ENCODE results near the gene UGT1A8. TPM values are rescaled to one million over a fixed set of nuclear protein-coding genes. Genes with fewer than 3 reads are reported as not detected.

Gene UGT1A8
- total RNA-seq, 1 experiment from 2014 or later, result not detected

DNA sequence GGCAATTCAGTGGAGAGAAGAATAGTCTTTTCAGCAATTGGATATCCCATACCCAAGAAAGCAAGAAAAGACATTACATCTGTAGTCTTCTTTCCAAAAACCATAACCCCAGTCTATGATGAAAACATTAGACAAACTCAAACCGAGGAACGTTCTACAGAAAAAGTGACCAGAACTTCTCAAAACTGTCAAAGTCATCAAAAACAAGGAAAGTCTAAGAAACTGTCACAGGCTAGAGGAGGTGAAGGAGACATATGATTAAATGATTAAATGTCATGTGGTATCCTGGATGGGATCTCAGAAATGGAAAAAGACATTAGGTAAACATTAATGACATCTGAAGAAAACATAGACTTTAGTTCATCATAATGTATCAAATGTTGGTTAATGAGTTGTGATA lies 46.0 kb upstream of the UGT1A8 start:
- Histone ChIP-seq H2AFZ (ENCODE audit: low read depth, low read length, poor library complexity, severe bottlenecking) (no peak overlapping the region), H3K36me3 (ENCODE audit: control insufficient read depth in 1 of 2, insufficient read depth in 2 of 2, low read length in 2 of 2) (no peaks in the 10 kb centered on the region), H3K27me3 (ENCODE audit: insufficient read depth, low read length) (0 out of 2 replicates have a peak, but pooled peaks cover 2% of the 10 kb centered on the region), H3K4me2 (ENCODE audit: low read length) (no peak overlapping the region), H3K4me3 (replicated peaks in 1 of 2; ENCODE audit: low read depth in 1 of 2, low read length in 2 of 2) (no peak overlapping the region), H4K20me1 (ENCODE audit: insufficient read depth) (no peaks in the 10 kb centered on the region), H3K27ac (ENCODE audit: low read depth, low read length) (no peak overlapping the region), H3K9me3 (ENCODE audit: control insufficient read depth in 1 of 2, insufficient read depth in 1 of 2, low read depth in 1 of 2, low read length in 2 of 2) (no peaks in the 10 kb centered on the region), H3K9me2 (ENCODE audit: insufficient read depth) (no peaks in the 10 kb centered on the region), H3K9ac (ENCODE audit: low read length) (no peak overlapping the region), H3K4me1 (ENCODE audit: control insufficient read depth in 1 of 2, insufficient read depth in 2 of 2, low read length in 2 of 2) (no peaks in the 10 kb centered on the region), H3K79me2 (ENCODE audit: insufficient read depth, low read length) (no peaks in the 10 kb centered on the region)
- TF ChIP-seq CBX3 (IDR thresholded peaks at IDR 0.05; ENCODE audit: low read depth), result no peak
- no peak for TF ChIP-seq FOSL1 (IDR thresholded peaks at IDR 0.05; ENCODE audit: low read depth)
- no peak for TF ChIP-seq POLR2A (IDR thresholded peaks at IDR 0.05; ENCODE audit: borderline replicate concordance, extremely low read depth, insufficient read depth, insufficient read length)
- TF ChIP-seq ZNF274 (IDR thresholded peaks at IDR 0.05; ENCODE audit: low read depth, low read length), result no peak
- TF ChIP-seq POLR2AphosphoS5 (IDR thresholded peaks at IDR 0.05; ENCODE audit: low read depth, low read length), result no peak
- TF ChIP-seq SRF (IDR thresholded peaks at IDR 0.05; ENCODE audit: low read depth), result no peak
- no peak for TF ChIP-seq EGR1 (IDR thresholded peaks at IDR 0.05; ENCODE audit: low read depth)
- no peak for TF ChIP-seq EZH2phosphoT487 (IDR thresholded peaks at IDR 0.05; ENCODE audit: borderline replicate concordance)
- TF ChIP-seq REST (IDR thresholded peaks at IDR 0.05; ENCODE audit: low read depth), result no peak
- no peak for TF ChIP-seq CEBPB (IDR thresholded peaks at IDR 0.05; ENCODE audit: low read depth)
- TF ChIP-seq RAD21 (IDR thresholded peaks at IDR 0.05; ENCODE audit: low read depth), result no peak
- TF ChIP-seq, protein P1, sequence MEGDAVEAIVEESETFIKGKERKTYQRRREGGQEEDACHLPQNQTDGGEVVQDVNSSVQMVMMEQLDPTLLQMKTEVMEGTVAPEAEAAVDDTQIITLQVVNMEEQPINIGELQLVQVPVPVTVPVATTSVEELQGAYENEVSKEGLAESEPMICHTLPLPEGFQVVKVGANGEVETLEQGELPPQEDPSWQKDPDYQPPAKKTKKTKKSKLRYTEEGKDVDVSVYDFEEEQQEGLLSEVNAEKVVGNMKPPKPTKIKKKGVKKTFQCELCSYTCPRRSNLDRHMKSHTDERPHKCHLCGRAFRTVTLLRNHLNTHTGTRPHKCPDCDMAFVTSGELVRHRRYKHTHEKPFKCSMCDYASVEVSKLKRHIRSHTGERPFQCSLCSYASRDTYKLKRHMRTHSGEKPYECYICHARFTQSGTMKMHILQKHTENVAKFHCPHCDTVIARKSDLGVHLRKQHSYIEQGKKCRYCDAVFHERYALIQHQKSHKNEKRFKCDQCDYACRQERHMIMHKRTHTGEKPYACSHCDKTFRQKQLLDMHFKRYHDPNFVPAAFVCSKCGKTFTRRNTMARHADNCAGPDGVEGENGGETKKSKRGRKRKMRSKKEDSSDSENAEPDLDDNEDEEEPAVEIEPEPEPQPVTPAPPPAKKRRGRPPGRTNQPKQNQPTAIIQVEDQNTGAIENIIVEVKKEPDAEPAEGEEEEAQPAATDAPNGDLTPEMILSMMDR (IDR thresholded peaks at IDR 0.05 in 2 of 3, conservative IDR thresholded peaks at IDR 0.05 in 1 of 3; ENCODE audit: borderline replicate concordance in 1 of 3, insufficient read depth in 1 of 3, low read depth in 2 of 3, low read length in 2 of 3), result no peak
- no peak for TF ChIP-seq SP1 (IDR thresholded peaks at IDR 0.05; ENCODE audit: low read depth)
- TF ChIP-seq TCF7L2 (IDR thresholded peaks at IDR 0.05; ENCODE audit: borderline replicate concordance, extremely low read depth, insufficient read depth, insufficient read length), result no peak
- TF ChIP-seq EZH2 (IDR thresholded peaks at IDR 0.05), result no peak
- no peak for TF ChIP-seq ATF3 (IDR thresholded peaks at IDR 0.05)
- no peak for TF ChIP-seq ZFX (IDR thresholded peaks at IDR 0.05)
- RAD21 ChIA-PET (ENCODE audit: low non-redundant PET in 1 of 2, low total read pairs in 2 of 2, uncharacterized antibody in 2 of 2, unreplicated experiment in 2 of 2), result no interaction called here
- intact Hi-C loops (cut with micrococcal nuclease), result no loop called here
- no TSS peak for BruUV-seq (replicated peaks)
- ATAC-seq (no peak), DNase-seq (ENCODE audit: low read depth, low spot score) (no peak)
- CTCF ChIA-PET, result no interaction called here
- POLR2A ChIA-PET, result no interaction called here
